Endothelial cell of umbilical vein (primary cell): ENCODE results near the gene NUP58. TPM values are rescaled to one million over a fixed set of nuclear protein-coding genes. Genes with fewer than 3 reads are reported as not detected.

ENCODE experiments used
- BruUV-seq: library from RNA; stranded (reverse); fragments of 400-500 nt; replicated peaks from 2 replicates; lab custom pipeline; 2021; lab: Mats Ljungman, UMichigan
- CTCF ChIA-PET: fragments of 300-600, 350-600 bp; sonication (Branson Sonifier 250); formaldehyde crosslinking; loops from one replicate; lab custom pipeline; 2021; ENCODE audit warnings: antibody characterized with exemption, inconsistent platforms; lab: Charles Lee
- POLR2A ChIA-PET: fragments of 300-600, 350-600 bp; sonication (Branson Sonifier 250); formaldehyde crosslinking; loops from one replicate; lab custom pipeline; 2021; ENCODE audit warnings: antibody characterized with exemption, inconsistent platforms; lab: Charles Lee
- DNase-seq: peaks from one replicate; pipeline ENCODE4 v3.0.0-alpha.2; 2011; ENCODE audit warnings: low read depth, low spot score
- FAIRE-seq: peaks from 2 replicates; lab custom pipeline; 2011; peaks lifted over from hg19 to GRCh38; lab: Jason Lieb, UNC
- H2AFZ ChIP-seq: 2 replicates; pipeline ENCODE4 v1.6.0; 2012; ENCODE audit warnings: low read depth, low read length, control low read depth, inconsistent platforms
- H3K27ac ChIP-seq: 2 replicates; pipeline ENCODE4 v1.5.1; 2011; ENCODE audit warnings: low read depth, mild to moderate bottlenecking, control low read depth, low read length, moderate library complexity; ENCODE audit not compliant: insufficient read depth
- H3K27me3 ChIP-seq, 2 experiments: 2 replicates each; pipeline versions ENCODE4 v1.6.0 to v1.6.1; 2011; ENCODE audit warnings: low read length in 2 of 2, mixed read lengths in 1 of 2; ENCODE audit not compliant: control insufficient read depth in 2 of 2, insufficient read depth in 2 of 2
- H3K36me3 ChIP-seq, 2 experiments: 2 replicates in 1 of 2; 3 replicates in 1 of 2; pipeline ENCODE4 v1.5.1; 2011; ENCODE audit warnings: low read length in 2 of 2, mild to moderate bottlenecking in 1 of 2, moderate library complexity in 1 of 2; ENCODE audit not compliant: control insufficient read depth in 2 of 2, insufficient read depth in 2 of 2; ENCODE audit errors: extremely low read depth in 1 of 2
- H3K4me1 ChIP-seq: 3 replicates; pipeline ENCODE4 v1.5.1; 2011; ENCODE audit warnings: mild to moderate bottlenecking, low read length; ENCODE audit not compliant: control insufficient read depth, insufficient read depth; ENCODE audit errors: extremely low read depth
- H3K4me2 ChIP-seq: 2 replicates; pipeline ENCODE4 v1.6.1; 2011; ENCODE audit warnings: low read length, control low read depth, mixed read lengths; ENCODE audit not compliant: insufficient read depth
- H3K4me3 ChIP-seq, 3 experiments: fragments of 200-600 bp in 1 of 3; sonication (generic), shearing (Covaris generic) in 1 of 3; replicated peaks in 1 of 3; 2 replicates each; pipeline ENCODE4 v1.5.1; 2011 to 2016; ENCODE audit warnings: control low read depth in 3 of 3, low read length in 3 of 3, mild to moderate bottlenecking in 2 of 3, inconsistent platforms in 1 of 3, low read depth in 1 of 3, moderate library complexity in 1 of 3; ENCODE audit not compliant: insufficient read depth in 1 of 3
- H3K79me2 ChIP-seq: 2 replicates; pipeline ENCODE4 v1.6.0; 2012; ENCODE audit warnings: low read length, inconsistent platforms; ENCODE audit not compliant: control insufficient read depth, insufficient read depth
- H3K9ac ChIP-seq: replicated peaks from 2 replicates; pipeline ENCODE3; 2011; ENCODE audit warnings: low read length, control low read depth; ENCODE audit not compliant: insufficient read depth; ENCODE audit errors: extremely low read depth
- H3K9me1 ChIP-seq: replicated peaks from 3 replicates; pipeline ENCODE4 v1.6.0; 2011; ENCODE audit warnings: mild to moderate bottlenecking, low read length; ENCODE audit not compliant: control insufficient read depth, insufficient read depth; ENCODE audit errors: extremely low read depth
- H3K9me3 ChIP-seq: replicated peaks from 2 replicates; pipeline ENCODE4 v1.5.1; 2012; ENCODE audit warnings: low read length, inconsistent platforms; ENCODE audit not compliant: control insufficient read depth, insufficient read depth
- H4K20me1 ChIP-seq: replicated peaks from 2 replicates; pipeline ENCODE3; 2011; ENCODE audit warnings: mild to moderate bottlenecking, low read length; ENCODE audit not compliant: control insufficient read depth, insufficient read depth; ENCODE audit errors: extremely low read depth
- EZH2 ChIP-seq: IDR thresholded peaks from 2 replicates; pipeline ENCODE4 v1.6.1; 2012; ENCODE audit warnings: borderline replicate concordance, low read depth, mild to moderate bottlenecking, moderate library complexity, low read length, inconsistent platforms; ENCODE audit not compliant: severe bottlenecking
- FOS ChIP-seq: IDR thresholded peaks from 2 replicates; pipeline ENCODE4 v1.6.1; 2011; ENCODE audit warnings: mild to moderate bottlenecking, low read length, moderate library complexity, borderline replicate concordance; ENCODE audit not compliant: insufficient read depth
- GATA2 ChIP-seq: IDR thresholded peaks from 2 replicates; pipeline ENCODE4 v1.7.0; 2011; ENCODE audit warnings: low read depth, mild to moderate bottlenecking, moderate library complexity, mixed read lengths, low read length; ENCODE audit not compliant: insufficient read length, insufficient read depth
- JUN ChIP-seq: IDR thresholded peaks from 2 replicates; pipeline ENCODE4 v1.6.1; 2011; ENCODE audit warnings: borderline replicate concordance, low read depth; ENCODE audit not compliant: insufficient read length, insufficient read depth
- MYC ChIP-seq: IDR thresholded peaks from one replicate; pipeline ENCODE4 v1.6.1; 2011; ENCODE audit warnings: mild to moderate bottlenecking, low read depth, low read length
- POLR2A ChIP-seq: IDR thresholded peaks from 2 replicates; pipeline ENCODE4 v1.6.1; 2012; ENCODE audit warnings: low read depth, mild to moderate bottlenecking, control low read depth, low read length
- POLR2AphosphoS5 ChIP-seq: IDR thresholded peaks from 2 replicates; pipeline ENCODE4 v1.6.1; 2012; ENCODE audit warnings: low read depth, mild to moderate bottlenecking, control low read depth, low read length, moderate library complexity; ENCODE audit not compliant: insufficient read depth
- dilution Hi-C: fragments of 300-500 bp; cut with MboI; formaldehyde crosslinking; loops from one replicate; pipeline ENCODE4 v1.15.0; 2019; ENCODE audit warnings: low sequenced_read_pairs; ENCODE audit not compliant: extremely low pct_ligation_motif_present
- intact Hi-C: fragments of 100-400 bp; cut with micrococcal nuclease; formaldehyde crosslinking; loops from one replicate; pipeline ENCODE4 v1.10.0; 2022
- polyA plus RNA-seq, 4 experiments: library from polyadenylated mRNA; depleted of rRNA in 3 of 4; stranded (reverse) in 3 of 4; unstranded in 1 of 4; fragments of >200 nt; gene quantifications; 2 replicates each; pipeline versions ENCODE4 v1.2.1 to v1.2.3, GENCODE V29; 2011 to 2012; ENCODE audit warnings: missing spikeins in 1 of 4
- total RNA-seq: library from RNA; stranded (reverse); gene quantifications from 2 replicates; pipeline ENCODE4 v1.2.3, GENCODE V29; 2021
- TF ChIP-seq, protein P1 (sequence below): IDR thresholded peaks from 2 replicates; pipeline ENCODE4 v1.6.1; 2011; ENCODE audit not compliant: insufficient read depth, insufficient read length
- TF ChIP-seq, protein P2 (sequence below), 2 donors: IDR thresholded peaks; 1 replicate in 1 of 2; 2 replicates in 1 of 2; pipeline ENCODE4 v1.5.1; 2011; ENCODE audit warnings: low read length in 2 of 2, mild to moderate bottlenecking in 2 of 2, moderate library complexity in 2 of 2, control low read depth in 1 of 2, inconsistent platforms in 1 of 2, low read depth in 1 of 2; ENCODE audit not compliant: insufficient read depth in 1 of 2; ENCODE audit errors: extremely low read depth in 1 of 2

Gene NUP58
- total and polyA plus RNA-seq, 2 donors (not counting 3 experiments of a cell fraction or from before 2014, with no cell fraction given): 28.5 to 49.6 TPM

GRCh38 chr13:25352230-25352629 lies 50.8 kb downstream of the NUP58 start:
- POLR2A ChIA-PET: no interaction called here
- dilution Hi-C loops: no loop called here
- H3K4me1 ChIP-seq: no peaks in the 10 kb centered on the region
- H4K20me1 ChIP-seq: no peaks in the 10 kb centered on the region
- no peak for DNase-seq
- FAIRE-seq: no peak
- intact Hi-C loops: no loop called here
- no peaks in the 10 kb centered on the region for H3K9me3 ChIP-seq
- no peaks in the 10 kb centered on the region for H3K36me3 ChIP-seq
- H3K9me1 ChIP-seq: no peaks in the 10 kb centered on the region
- no peak overlapping the region for H3K4me2 ChIP-seq
- TF ChIP-seq POLR2AphosphoS5 (no peak), MYC (no peak), EZH2 (no peak), GATA2 (no peak), JUN (no peak), POLR2A (no peak), FOS (no peak)
- TF ChIP-seq, protein P1, sequence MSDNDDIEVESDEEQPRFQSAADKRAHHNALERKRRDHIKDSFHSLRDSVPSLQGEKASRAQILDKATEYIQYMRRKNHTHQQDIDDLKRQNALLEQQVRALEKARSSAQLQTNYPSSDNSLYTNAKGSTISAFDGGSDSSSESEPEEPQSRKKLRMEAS: no peak
- TF ChIP-seq, protein P2, sequence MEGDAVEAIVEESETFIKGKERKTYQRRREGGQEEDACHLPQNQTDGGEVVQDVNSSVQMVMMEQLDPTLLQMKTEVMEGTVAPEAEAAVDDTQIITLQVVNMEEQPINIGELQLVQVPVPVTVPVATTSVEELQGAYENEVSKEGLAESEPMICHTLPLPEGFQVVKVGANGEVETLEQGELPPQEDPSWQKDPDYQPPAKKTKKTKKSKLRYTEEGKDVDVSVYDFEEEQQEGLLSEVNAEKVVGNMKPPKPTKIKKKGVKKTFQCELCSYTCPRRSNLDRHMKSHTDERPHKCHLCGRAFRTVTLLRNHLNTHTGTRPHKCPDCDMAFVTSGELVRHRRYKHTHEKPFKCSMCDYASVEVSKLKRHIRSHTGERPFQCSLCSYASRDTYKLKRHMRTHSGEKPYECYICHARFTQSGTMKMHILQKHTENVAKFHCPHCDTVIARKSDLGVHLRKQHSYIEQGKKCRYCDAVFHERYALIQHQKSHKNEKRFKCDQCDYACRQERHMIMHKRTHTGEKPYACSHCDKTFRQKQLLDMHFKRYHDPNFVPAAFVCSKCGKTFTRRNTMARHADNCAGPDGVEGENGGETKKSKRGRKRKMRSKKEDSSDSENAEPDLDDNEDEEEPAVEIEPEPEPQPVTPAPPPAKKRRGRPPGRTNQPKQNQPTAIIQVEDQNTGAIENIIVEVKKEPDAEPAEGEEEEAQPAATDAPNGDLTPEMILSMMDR (IDR thresholded peaks at IDR 0.05; ENCODE audit: extremely low read depth in 1 of 2, insufficient read depth in 1 of 2, low read depth in 1 of 2, low read length in 2 of 2): no peak
- no peak overlapping the region for H3K27ac ChIP-seq
- H3K4me3 ChIP-seq: no peak overlapping the region
- peaks cover 5 to 10% of the 10 kb centered on the region in 2 experiments for H3K27me3 ChIP-seq
- no TSS peak for BruUV-seq
- no peak overlapping the region for H3K9ac ChIP-seq
- no peaks in the 10 kb centered on the region for H3K79me2 ChIP-seq
- no peak overlapping the region for H2AFZ ChIP-seq
- CTCF ChIA-PET: interaction anchor here (0.9 kb wide), 1 partner anchor 24 kb away, joined by 3 read pairs; no protein-coding TSS in a partner anchor
